Tongue (tissue), 2 donors: ENCODE measurements around the gene FSIP1. TPM values are rescaled to one million over a fixed set of nuclear protein-coding genes. Genes with fewer than 3 reads are reported as not detected.

Experiments
- DNase-seq: peaks from one replicate; pipeline ENCODE4 v3.0.0-alpha.2; 2015
- total RNA-seq: library from RNA; depleted of rRNA; stranded (reverse); fragments of >200 nt; gene quantifications from one replicate; pipeline ENCODE4 v1.2.3, GENCODE V29; 2014

The FSIP1 gene
- total RNA-seq, 1 donor from 2014 or later: 0.10 TPM

- DNase-seq: no peak
Measured at GRCh38 chr15:39792025-39792843, 9.6 kb upstream of the FSIP1 start.

DNA sequence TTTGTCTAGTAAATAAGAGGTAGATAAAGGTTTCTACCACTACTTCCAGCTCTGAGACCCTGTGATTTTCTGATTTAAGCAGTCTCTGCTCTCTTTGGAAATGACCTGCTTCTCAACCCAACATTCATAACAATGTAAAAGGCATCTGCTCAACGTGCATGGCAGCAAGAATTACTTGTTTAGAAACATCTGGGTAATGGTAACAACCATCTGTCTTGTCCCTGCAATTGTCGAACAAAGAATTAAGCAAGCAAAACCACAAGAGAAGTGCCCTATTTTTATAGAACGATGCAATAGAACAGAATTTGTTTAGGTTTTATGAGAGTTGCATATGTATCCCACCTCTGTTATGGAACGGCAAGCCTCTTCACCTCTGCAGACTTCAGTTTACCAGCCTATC, 7.1 kb upstream of the FSIP1 start:
- no peak for DNase-seq

DNA sequence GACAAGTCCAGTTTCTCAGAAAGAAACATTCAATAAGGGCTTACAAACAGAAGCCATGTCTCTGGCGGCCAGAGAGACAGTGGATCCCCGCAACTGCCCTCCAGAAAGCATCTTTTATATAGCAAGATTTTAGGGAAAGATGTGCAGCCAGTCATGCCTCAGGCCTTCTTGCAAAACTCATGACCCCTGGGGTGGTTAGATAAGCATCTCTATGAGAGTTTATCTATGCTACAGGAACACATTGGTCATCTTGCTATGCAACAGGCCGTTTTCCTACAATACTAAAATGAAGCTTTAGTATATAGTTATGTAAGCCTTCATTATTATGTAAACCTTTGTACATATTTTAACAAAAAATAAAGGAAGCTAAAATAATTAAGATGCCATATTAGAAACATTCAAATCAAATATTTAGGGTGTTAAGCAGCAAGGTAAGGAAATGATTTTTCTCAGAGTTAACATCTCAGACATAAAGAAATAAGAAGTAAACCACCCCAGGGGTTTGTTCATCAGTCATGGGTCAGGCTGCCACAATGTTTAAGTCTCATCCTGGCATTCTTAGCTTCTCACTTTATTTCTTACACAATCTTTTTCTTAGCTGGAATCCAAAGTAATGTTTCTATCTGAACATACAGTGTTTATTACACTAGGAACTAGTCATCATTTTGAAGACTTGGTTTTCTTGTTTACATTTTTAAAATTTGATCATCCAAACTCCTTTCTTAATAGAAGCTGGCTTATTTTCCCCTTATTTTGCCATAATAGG, 6.3 kb upstream of the FSIP1 start:
- DNase-seq: no peak

GRCh38 chr15:39788108-39788507, 5.5 kb upstream of the FSIP1 start:
- DNase-seq: no peak

DNA sequence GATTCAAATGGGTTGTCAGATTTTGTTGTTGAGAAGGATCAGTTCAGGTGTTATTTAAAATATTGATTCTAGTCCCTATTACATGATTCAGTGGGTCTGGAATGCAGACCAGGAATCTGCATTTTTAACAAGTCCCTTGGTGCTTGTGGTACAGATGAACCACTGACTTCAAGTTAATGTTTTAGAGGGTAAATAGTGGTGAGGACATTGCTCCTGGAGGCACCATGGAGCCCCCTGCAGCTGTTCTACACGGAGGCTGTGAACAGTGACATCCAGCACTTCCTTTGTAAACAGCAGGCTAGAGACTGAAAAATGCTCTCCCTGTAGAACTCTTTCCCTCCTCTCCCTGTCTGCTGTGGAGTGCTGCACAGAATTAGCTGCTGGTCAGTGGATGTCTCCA, 4.8 kb upstream of the FSIP1 start:
- no peak for DNase-seq

DNA sequence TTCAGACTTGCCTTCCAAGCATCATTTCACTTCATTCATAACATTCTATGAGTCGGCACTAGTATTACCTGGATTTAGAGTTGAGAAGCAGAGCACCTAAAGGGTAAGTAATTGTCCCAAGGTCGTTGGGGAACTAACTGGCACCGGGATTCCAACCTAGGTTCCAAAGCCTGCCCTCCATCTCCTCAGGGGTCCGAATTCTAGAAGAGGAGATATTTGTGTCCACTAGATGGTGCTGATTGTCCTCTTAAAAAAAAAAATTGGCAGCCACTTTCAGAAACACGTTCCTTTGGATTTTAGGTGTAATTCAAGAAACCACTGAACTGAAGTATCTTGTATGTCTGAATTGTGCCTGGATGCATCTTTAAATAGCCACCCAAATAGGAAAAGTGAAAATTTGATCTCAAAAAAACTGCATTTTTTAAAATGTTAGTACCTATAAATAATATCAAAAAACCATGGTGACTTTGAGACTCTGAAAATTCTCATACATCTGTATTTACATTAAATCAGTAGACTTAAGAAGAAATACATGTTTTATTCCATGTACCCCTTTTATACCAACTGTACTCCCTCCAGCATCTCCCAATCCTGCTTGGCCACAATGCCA, 3.9 kb upstream of the FSIP1 start:
- DNase-seq: peak; percentile 82

DNA sequence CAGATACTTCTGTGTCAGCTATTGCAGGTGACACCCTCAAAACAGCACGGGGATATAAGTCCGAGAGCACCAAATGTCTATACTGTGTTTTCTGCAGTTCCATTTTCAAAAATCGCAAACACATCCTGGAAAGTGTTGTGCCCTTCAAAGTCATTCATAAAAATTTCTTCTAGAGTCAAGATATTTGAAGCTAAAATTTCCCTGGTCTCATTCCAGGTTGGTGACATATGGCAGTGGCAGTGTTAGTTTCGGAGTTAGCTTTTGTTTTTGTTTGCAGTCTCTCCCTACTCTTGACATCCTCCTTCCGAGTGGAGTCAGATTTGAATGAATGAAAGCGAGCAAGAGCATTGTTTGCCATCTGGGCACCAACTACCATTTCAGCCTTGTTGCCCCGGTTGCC, 3.2 kb upstream of the FSIP1 start:
- DNase-seq: no peak

- no peak for DNase-seq
Measured at GRCh38 chr15:39785139-39785538, 2.5 kb upstream of the FSIP1 start.

GRCh38 chr15:39784638-39785037, 2.0 kb upstream of the FSIP1 start:
- DNase-seq: no peak

GRCh38 chr15:39784125-39784524, 1.5 kb upstream of the FSIP1 start:
- no peak for DNase-seq

GRCh38 chr15:39783244-39783820, 691 bp upstream of the FSIP1 start:
- DNase-seq: peak; percentile 23

DNA sequence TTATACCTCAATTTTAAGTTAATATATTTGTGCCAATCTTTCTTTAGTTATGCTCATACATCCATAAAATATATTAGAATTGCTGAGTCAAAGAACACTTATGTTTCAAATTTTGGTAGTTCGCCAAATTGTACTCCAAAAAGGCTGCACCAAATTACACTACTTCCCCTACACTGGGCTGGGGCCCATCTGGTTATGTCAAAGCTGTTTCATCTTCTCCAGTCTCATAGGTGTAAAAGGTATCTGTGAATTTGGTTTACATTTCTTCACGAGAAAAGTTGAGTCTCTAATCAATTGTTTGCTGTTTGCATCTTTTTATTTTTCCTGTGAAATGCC, 706 bp downstream of the FSIP1 start:
- DNase-seq: peak; percentile 17

- no peak for DNase-seq
Measured at GRCh38 chr15:39781147-39781966, 1.3 kb downstream of the FSIP1 start.

DNA sequence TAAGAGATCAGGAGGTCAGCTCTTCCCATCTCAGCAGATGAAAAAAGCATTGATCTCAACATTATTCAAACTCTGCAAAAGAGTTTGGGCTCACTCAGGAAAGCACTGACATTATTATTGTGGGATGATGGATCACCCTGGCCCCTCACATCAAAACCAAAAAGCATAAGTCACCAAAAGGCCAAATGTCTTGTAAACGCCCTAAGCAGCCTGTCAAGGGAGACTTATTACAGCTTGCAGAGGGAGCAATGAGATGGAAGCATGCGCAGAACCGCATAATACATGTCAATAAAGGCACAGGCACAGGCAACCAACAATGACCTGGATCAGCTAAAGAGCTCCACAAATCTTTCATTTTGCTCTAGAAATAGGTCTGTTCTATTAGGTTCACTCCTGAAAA, 4.6 kb downstream of the FSIP1 start:
- no peak for DNase-seq

GRCh38 chr15:39777496-39777895, 5.1 kb downstream of the FSIP1 start:
- DNase-seq: no peak

DNA sequence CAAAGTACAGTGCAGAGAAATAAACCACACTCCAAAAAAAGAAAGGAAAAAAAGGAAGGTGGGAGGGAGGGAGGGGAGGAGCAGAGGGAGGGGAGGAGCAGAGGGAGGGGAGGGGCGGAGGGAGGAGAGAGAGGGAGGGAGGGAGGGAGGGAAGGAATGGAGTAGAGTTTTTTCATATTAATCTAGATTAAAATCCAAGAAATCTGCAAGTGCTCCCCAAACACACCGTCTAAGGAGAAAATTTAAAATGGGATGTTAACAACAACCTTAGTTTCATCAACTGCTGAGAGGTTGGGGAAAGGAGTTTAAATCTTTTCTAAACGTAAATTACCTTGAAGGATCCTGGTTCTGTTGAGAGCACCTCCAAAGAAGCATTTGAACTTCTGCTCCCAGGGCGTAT, 6.6 kb downstream of the FSIP1 start:
- DNase-seq: no peak

DNA sequence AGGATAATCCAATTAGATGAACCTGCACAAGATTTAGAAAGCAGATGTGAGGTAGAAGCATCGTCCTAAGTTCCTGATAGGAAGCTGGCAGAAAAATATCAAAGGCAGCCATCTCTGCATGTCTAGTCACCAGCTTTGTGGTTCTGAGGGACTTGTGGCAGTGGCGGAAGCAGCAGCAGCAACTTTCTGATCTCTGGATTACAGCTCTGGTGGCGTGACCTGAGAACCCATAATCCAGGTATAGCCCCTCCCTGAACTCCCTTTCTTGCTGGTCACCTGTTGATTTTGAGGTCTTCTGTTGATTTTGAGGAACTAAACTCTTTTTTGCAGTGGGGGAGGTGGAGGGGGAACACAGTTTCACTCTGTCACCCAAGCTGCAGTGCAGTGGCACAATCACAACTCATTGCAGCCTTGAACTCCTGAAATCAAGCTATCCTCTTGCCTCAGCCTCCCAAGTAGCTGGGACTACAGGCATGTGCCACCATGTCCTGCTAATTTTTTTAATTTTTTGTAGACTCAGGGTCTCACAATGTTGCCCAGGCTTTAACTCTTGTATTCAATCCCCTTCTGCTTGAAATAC, 7.9 kb downstream of the FSIP1 start:
- no peak for DNase-seq

DNA sequence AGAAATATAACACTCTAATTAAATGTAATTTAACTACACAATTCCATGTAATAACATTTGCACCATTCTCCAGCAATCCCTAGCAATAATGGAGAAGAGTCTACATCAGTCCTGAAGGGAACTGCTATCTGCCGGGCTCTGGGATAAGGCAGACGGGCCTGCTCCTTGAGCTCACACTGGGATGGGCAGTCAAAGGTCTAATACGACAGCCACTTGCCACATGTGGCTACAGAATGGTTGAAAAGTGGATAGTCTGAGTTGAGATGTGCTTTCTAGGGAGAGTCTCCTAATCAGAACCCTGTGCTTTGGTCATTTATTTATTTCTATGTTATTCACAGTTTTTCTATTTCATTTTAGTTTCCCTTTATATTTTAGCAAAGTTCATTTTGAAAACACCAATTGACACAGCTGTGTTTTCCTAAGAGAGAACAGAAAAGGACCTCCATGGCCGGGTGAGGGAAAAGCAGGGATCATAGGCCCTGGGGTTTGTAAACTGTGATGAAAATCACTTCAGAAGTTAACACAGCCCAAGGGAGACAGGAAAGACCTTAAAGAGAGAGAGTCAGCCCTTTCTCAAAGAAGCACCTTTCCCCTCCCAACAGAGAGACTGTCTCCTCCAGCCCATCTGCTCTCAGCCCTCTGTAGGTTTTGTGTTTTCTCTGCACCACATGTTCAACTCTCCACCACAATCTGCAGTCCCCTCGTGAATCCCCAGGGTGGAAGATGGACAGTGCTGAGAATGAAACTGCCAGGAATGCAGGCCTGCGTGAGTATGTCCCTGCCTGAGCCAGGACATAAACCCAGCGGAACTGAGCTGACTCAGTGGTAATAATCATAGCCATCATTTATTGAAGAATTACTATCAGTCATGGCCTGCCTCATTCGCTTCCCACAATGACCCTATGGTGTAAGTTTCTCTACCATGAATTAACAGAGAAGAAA, 11.6 kb downstream of the FSIP1 start:
- peak; percentile 37 for DNase-seq

DNA sequence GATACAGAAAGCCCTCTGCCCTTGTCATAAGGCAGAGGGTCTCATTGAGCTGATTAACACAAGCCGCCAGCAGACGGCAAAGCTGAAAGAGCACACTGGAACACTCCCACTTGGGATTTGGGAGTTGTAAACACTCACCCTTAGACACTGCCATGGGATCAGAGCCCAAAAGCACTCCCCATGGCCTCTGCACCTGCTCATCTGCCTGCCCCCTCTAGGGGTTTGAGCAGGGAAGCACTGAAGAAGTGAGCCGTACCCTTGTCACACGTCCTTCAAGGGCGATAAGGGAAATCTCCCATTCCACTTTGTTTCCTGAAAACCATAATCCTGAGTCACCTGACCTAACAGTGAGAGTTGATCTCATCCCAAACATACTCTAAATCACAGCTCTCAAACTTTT, 14.7 kb downstream of the FSIP1 start:
- DNase-seq: no peak

GRCh38 chr15:39761006-39761405, 21.6 kb downstream of the FSIP1 start:
- DNase-seq: peak; percentile 16
